Epidermal melanocyte (primary cell): ENCODE results near the gene GPR158.
"Not testable (repeated sequence)": the region's sequence is repeated elsewhere in the genome, so short reads cannot be mapped to it uniquely, and the experiment has no call there.

Experiments
- DNase-seq: peaks from one replicate; pipeline ENCODE4 v3.0.0; 2011; ENCODE audit warnings: low spot score; ENCODE audit not compliant: insufficient read length

GPR158 gene, protein sequence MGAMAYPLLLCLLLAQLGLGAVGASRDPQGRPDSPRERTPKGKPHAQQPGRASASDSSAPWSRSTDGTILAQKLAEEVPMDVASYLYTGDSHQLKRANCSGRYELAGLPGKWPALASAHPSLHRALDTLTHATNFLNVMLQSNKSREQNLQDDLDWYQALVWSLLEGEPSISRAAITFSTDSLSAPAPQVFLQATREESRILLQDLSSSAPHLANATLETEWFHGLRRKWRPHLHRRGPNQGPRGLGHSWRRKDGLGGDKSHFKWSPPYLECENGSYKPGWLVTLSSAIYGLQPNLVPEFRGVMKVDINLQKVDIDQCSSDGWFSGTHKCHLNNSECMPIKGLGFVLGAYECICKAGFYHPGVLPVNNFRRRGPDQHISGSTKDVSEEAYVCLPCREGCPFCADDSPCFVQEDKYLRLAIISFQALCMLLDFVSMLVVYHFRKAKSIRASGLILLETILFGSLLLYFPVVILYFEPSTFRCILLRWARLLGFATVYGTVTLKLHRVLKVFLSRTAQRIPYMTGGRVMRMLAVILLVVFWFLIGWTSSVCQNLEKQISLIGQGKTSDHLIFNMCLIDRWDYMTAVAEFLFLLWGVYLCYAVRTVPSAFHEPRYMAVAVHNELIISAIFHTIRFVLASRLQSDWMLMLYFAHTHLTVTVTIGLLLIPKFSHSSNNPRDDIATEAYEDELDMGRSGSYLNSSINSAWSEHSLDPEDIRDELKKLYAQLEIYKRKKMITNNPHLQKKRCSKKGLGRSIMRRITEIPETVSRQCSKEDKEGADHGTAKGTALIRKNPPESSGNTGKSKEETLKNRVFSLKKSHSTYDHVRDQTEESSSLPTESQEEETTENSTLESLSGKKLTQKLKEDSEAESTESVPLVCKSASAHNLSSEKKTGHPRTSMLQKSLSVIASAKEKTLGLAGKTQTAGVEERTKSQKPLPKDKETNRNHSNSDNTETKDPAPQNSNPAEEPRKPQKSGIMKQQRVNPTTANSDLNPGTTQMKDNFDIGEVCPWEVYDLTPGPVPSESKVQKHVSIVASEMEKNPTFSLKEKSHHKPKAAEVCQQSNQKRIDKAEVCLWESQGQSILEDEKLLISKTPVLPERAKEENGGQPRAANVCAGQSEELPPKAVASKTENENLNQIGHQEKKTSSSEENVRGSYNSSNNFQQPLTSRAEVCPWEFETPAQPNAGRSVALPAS (N-terminal part only)

DNA sequence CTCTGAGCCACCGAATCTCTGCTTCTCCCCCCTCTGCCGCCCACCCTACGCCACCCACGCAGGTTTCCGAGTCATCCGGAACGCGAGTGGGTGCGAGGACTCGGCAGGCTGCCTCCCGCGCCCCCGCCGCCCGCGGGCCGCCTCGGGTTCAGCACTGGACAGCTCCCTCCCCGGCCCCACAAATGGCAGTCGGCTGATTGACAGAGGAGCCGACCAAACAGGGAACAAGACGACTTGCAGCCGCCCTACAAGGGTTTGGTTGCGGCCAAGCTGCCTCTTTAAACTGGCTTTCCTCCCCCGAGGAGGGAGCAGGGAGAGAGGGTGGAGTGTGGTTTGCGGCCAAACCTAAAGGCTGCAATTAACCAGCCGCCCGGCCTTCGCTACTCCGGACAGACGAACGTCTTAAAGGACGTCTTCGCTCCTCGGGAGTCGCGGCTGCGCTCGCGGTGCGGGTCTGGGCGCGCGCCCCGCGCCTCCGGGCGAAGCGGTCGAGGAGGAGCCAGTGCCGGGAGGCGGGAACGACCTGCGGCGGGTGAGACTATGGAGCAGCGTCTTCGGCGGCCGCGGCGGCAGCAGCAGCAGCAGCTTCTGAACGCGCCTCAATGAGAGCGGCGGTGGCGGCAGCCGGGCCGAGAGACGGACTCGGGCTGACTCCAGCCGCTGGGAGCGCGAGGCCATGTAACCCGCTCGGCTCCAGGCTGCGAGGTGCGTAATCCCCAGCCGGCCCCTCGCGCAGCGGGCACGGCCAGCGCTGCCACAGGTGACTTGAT is at the start of gene GPR158:
TSS of gene GPR158 (plus strand) at position 541 of the 770 bp plus-strand sequence. CDS start 420 bp downstream, outside the sequence.
- peak; percentile 86 for DNase-seq

DNA sequence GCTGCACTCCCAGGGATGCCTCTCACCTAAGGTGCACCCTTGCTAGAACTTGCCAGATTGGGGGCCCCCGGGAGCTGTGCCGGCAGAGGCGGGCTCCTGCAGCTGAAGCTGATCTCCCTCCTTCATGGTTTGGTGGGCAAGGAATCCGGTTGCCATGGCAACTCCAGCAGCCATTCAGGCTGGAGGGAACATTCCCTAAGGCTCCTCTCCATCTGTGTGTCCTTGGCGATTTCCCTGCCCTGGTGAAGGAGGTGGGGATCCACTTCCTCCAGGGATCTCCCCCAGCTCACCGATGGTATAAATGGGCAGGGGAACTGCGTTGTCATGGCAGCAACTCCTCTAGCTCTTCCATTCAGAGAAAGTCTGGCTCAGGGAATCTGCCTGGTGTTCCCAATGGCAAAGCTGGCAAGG is 49.6 kb upstream of the GPR158 start:
- no peak for DNase-seq

DNA sequence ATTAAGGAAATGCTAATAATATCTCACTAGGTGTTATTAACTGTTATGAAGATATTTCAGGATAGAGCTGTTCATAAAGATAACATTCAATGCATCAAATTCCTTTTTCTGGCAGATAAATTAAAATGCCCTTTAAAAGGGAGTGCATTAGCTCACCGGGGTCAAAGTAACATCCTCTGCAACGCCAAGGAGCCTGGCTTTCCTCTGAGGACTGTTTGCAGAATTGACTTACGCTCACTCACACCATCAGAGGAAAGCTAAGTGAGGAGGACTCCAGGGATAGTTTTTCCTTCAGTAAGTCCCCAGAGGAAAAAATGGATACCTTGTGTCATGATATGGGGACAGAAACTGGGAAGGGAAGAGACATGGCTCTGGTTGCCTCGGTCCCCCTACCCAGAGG is 45.2 kb upstream of the GPR158 start:
- DNase-seq, result no peak

DNA sequence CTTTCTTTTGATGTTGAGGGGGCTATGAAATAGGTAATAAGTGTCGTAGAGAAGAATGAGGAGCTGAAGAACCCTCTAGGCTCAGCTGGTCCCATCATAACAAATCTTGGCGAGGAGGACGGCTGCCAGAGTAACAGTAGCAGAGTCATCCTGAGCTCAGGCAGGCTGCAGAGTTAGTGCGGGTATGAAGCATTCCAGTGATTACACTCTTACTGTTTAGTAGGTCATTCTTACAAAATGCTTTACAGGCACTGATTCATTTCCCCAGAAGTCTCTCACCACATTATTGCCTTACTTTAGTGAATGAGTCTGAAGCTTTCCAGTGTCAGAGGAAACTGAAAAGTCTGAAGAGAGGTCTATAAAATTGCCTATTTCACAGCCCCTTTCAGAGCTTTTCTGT is 43.9 kb upstream of the GPR158 start:
- DNase-seq, result no peak

DNA sequence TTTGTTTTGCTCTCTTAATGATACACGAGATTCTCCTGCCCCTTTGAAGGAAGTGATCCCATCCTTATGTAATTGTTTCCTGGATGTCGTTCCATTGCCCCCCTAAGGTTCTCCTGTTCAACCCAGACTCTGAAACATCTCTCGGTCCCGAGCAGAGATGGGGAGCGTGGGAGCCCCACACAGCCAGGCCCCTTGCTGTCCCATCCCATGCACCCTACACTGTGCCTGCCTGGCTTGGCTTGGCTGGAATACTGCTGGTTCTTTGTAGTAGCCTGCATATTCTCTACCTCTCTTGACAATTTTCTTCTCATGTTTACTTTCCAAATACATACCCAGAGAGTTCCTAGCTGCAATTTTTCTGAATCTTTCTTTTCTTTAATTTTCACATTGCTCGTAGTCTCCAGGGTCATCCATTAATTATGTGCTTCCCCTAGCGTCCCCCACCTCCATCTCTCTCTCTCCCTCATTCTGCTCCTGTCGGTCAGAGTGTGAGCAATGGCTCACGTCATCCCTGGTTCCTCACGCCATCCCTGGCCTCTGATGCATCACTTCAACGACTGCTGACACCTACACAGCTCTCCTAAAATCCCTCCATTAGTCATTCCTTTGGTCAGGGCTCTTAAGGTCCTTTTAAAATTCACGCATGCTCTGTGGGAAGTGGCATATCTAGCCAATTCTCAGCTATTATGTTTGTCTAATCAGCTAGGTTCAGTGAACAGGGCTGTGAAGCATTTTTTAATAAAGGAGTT is 32.5 kb upstream of the GPR158 start:
- DNase-seq, result no peak

DNA sequence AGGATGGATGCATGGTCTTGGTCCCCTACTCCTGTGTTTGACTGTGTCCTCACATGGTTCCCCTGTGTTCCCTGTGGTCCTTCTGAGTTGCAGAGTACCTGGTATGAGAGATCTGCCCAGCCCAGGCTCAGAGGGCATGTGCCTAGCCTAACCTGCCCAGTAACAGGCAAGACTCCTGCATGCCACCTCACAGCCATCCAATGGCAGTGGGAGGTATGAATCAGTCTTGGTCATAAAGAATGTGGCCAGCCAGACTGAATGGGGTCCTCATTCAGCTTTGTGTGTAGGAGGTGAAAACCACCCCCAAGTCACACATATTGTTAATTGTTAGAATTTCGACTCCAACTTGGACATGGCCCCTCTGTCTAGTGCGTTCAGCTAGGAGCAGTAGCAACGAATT is 17.2 kb upstream of the GPR158 start:
- no peak for DNase-seq

DNA sequence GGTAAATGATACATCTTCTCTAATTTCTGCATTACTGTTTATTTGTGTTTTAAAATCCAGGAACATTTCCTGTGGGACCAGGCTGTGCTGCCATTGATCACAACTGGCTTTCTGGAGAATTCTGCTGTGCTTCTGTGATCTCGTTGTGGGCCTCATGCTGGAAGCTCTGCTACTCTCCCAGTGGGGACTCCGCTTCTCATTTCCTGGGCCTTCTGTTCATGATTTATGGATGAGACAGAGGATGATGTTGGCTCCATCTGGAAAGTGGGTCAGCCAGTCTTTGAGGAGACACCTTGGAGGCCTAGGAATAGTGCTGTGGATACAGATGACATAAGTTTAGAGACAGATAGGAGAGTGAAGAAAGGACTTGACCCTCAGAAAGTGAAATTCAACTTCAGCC is 15.2 kb upstream of the GPR158 start:
- no peak for DNase-seq

DNA sequence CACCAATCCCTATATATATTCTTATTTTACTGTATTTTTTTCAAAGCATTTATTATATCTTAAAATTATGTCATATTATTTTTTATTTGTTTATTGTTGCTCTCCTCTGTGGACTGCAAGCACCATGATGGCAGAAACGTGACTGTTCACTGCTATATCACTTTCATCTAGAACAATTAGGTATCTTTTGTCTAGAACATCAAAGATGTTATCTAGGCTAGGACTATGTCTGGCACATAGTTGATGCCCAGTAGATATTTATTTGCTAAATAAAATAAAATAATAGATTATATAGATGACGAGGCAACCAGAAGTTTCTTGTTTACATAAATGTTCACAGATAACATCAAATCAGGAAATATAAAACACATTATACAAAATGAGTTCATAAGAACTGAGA is 12.4 kb upstream of the GPR158 start:
- DNase-seq, result no peak

DNA sequence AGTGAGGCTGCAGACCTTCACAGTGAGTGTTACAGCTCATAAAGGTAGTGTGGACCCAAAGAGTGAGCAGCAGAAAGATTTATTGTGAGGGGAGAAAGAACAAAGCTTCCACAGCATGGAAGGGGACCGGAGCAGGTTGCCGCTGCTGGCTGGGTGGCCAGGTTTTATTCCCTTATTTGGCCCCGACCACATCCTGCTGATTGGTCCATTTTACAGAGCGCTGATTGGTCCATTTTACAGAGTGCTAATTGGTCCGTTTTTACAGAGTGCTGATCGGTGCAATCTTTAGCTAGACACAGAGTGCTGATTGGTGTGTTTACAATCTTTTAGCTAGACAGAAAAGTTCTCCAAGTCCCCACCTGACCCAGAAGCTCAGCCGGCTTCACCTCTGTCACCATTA is 11.3 kb upstream of the GPR158 start:
- not testable (repeated sequence) for DNase-seq

DNA sequence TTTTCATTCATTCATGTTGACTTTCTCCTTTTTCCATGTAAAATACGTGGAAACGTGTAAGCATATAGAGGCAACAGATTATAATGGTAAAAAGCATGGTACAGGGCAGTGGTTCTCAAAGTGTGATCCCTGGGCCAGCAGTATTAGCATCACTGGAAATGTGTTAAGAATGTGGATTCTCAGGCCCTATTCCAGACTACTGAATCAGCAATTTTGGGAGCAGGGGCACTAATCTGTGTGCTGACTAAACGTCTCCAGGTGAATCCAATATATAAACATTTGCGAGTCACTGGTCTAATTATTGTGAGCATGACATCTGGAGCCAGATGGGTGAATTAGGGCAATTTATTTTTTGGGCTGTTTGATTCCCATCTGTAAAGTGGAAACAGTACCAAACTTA is 5.1 kb upstream of the GPR158 start:
- no peak for DNase-seq

DNA sequence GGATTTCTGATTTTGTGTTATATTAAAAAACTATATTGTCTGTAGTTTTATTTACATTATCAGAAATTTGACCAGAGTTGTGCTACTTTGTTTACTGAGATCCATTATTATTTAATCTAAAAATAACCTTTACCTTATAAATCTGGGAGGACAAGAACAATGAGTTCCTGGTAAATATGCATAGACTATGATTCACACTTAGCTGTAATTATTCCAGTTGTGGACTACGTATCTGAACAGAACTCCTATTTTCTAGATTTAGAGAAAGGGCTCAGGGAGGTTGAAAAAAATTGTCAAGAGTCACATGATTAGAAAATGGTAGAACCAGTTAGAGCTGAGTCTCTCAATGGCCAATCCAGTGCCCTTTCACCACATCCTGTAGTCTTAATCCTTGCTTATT is 4.2 kb upstream of the GPR158 start:
- no peak for DNase-seq

DNA sequence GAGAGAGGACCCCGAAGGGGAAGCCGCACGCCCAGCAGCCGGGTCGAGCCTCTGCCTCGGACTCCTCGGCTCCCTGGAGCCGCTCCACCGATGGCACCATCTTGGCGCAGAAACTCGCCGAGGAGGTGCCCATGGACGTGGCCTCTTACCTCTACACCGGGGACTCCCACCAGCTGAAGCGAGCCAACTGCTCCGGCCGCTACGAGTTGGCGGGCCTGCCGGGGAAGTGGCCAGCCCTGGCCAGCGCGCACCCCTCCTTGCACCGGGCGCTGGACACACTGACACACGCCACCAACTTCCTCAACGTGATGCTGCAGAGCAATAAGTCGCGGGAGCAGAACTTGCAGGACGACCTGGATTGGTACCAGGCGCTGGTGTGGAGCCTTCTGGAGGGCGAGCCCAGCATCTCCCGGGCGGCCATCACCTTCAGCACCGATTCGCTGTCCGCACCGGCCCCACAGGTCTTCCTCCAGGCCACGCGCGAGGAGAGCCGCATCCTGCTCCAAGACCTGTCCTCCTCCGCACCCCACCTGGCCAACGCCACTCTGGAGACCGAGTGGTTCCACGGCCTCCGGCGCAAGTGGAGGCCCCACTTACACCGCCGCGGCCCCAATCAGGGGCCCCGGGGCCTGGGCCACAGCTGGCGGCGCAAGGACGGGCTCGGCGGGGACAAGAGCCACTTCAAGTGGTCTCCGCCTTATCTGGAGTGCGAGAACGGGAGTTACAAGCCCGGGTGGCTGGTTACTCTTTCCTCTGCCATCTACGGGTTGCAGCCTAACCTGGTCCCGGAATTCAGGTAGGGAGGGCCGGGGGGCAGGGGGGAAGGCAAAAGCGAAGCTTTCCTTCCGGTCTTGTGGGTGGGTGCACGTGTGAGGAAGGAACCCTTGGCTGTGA is 973 bp downstream of the GPR158 start:
- no peak for DNase-seq

DNA sequence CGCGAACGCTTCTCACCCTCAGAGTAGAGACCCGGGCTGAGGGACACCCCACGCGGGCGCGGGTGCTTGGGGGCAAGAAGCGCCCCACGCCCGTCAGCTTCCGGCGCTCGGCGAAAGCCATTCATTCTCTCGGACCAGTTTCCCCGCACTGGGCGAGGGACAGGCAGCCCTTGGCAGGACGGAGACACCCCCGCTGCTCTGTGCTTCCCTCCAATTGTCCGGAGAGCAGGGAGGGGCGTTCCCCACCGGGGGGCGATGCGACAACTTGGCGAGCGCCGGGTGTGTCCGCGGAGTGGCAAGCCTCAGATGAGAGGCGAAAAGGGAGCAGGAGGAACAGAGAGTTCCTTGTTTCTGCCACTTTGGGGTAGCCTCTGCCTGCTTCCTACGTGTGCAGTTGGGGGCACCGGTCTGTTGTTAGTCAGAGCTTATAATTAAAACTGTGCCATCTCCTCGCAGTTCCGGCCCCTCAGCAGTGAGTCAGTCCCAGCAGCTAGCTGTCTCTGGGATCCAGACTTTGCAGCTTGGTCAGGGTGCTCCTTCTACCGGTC is 1.7 kb downstream of the GPR158 start:
- DNase-seq, result no peak

DNA sequence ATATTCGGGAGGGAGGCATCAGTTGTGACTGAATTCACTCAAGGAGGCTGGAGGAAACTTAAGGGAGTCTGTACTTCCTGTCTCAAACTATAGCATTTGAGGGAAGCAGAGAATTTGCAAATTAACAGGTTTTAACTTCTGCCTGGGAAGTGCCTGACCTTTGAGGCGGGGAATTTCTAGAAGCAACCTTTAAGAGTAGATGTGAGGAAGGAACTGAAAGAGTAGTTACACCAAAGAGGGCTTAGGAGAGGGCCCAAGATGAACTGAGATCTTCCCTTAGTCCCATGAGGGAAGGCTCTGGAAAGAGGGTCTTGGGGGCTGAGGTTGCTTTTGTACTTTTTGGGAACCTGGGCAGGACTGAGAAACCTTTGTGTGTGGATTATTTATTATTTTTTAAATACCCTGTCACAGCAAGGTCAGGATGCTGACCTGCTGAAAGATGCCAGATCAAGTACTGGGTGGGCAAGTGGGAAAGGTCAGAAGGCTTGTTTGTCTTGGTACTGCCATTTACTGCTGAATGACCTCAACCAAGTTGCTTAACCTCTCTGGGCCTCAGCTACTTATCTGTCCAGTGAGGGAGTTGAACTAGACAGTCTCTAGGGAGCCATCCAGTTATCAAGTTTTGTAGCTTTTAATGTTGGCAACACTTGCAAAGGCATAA is 2.4 kb downstream of the GPR158 start:
- DNase-seq, result no peak

DNA sequence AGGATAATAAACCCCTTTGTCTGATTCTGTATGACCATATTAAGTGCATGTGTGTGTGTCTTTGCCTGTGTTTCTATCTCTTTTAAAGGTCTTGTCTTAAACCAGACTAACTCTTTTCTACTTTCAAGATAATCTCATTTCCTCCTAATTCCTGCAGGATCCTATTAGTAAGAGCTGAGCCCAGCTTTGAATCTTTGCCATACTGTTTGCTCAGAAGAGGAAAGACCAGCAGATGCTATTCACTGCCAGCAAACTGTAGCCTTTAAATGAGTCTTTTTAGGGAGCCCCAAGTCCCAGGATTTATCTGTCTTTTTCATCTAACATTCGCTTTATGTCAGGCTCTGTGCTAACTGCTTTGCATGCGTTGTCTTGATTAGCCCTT is 2.9 kb downstream of the GPR158 start:
- DNase-seq, result no peak

DNA sequence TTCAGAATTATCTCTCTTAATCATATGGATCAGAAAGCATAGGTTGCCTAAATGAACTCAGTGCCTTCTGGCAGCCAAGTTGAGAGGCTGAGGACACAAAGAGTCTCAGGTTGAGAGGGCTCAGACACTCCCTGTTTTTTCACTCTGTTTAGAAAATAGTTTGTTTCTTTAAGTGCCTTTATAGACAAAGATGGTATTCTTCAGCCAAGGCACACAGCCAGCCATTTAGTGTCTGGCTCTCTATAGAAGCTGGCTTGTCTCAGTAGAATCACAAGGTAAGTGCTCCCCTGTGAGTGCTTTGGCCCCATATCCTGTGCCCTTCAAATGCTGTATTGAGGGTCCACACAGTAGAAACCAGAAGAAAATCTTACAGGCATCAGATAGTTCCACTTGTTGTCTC is 3.6 kb downstream of the GPR158 start:
- no peak for DNase-seq

DNA sequence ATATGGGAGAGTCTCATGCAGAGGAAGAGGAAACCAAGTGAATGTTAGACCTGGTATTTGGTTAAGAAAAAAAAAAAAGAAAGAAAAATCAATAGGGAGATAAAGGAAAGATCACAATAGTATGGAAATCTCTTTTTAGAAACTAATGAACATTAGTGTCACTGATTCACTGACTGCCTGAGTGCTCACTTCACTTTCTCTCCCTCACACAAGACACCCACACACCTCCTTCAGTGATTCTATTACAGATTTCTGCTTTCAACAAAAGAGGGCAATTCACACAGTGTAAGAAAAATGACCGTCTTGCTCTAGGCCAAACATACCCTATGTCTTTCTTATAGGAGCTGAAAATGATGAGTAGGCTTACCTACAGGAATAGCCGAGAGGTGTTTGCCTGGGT is 6.0 kb downstream of the GPR158 start:
- DNase-seq, result no peak

DNA sequence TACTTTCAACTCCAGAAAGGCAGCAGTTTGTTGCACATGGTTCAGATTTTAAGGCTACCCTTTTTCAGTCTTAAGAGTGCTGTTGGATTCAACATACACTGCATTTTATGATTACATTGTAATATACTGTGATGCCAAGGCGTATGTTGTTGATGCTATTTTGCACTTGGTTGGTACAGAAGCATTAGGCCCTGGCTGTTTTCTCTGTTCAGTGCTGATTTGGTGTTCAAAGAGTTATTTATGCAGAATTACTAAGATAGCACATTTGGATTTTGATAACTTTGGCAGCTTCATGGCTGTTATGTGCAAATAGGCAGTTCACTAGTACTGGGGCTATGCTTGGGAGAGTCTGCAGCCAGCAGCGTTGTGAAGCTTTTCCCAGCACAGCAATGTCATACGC is 7.8 kb downstream of the GPR158 start:
- DNase-seq, result no peak
